Stimulated activated naive CD8-positive, alpha-beta T cell treated with anti-CD3 and anti-CD28 coated beads, Interleukin-15, Interleukin-2, amounts not matched to agents 100 U/mL and 50 U/mL, for 24 hours (primary cell): ENCODE data around the gene SMAD7.

ENCODE experiments used
- ATAC-seq: fragments of 150-1000 bp; cut with Tn5 transposase; one replicate; pipeline ENCODE4 v1.10.0; 2021
- DNase-seq: peaks from one replicate; pipeline ENCODE4 v3.0.0; 2021

Gene SMAD7

DNA sequence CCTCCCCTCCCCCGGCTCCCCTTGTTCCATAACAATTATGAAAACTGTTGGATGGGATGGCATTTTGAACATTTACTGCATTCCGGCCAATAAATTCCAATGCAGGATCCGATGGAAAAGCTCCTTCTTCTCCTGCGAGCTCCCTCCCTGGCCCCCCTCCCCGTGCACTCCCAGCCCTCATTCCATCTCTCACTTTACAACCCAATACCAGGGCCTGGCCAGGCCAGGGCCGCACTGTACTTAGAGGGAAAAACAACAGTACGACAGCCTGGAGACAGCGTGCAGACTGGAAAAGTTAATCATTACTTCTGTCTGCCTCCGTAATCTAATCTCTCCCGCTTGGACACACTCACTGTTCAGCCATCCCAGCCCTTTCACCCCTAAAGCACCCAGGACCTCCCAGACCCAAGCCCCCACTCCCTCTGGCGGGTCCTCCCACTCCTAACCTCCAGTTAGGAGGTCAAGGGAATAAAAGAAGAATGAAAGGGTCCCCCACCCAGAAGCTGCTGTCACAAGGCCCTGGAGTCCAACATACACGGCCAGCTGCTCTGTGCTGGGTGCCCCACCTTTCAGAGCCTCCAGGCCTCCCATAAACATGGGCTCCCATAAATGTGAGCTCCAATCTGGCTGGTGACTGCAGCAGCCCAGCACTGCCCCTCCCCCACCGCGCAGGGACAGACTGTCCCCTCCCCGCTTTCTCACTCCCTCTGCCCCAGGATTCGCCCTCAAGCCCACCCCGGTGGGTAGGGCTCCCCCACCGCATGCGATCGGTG, 20.6 kb downstream of the SMAD7 start:
- DNase-seq (no peak), ATAC-seq (no peak)

DNA sequence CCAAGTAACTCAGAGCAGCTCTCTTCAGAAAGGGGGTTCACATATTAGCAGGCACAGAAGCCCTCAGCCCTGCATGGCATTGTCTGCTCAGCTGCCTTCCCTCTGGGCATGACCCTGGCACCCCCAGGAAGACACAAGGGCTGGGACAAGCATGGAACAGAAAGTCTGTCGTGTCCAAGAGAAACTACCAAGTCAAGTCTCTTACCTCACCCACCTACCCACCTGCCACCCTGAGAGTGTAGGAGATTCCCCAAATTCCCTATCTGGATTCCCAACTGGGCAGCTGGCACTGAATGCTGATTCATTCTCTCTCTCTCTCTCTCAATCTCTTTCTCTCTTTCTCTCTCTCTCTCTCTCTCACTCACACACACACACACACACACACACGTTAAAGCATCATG, 21.6 kb downstream of the SMAD7 start:
- no peak for DNase-seq
- no peak for ATAC-seq

DNA sequence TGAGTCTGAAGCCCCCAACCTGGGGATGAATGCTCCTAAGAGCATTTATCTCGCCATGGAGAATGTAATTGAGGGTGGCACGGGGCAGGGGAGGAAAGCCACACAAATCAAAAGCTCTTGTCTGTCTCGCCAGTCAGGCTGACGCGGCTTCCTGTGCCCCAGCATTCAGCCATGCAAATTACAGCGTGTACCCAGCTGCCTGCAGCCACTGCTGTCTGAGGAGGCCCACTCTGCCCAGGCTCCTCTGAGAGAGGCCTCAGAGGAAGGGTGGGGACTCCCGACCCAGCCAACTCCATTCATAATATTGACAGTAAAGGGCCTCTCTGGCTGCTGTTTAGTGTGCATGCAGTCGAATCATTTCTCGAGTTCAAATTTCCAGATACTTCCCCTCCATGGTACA, 22.0 kb downstream of the SMAD7 start:
- peak; percentile 93 for ATAC-seq
- DNase-seq: peak; percentile 78

DNA sequence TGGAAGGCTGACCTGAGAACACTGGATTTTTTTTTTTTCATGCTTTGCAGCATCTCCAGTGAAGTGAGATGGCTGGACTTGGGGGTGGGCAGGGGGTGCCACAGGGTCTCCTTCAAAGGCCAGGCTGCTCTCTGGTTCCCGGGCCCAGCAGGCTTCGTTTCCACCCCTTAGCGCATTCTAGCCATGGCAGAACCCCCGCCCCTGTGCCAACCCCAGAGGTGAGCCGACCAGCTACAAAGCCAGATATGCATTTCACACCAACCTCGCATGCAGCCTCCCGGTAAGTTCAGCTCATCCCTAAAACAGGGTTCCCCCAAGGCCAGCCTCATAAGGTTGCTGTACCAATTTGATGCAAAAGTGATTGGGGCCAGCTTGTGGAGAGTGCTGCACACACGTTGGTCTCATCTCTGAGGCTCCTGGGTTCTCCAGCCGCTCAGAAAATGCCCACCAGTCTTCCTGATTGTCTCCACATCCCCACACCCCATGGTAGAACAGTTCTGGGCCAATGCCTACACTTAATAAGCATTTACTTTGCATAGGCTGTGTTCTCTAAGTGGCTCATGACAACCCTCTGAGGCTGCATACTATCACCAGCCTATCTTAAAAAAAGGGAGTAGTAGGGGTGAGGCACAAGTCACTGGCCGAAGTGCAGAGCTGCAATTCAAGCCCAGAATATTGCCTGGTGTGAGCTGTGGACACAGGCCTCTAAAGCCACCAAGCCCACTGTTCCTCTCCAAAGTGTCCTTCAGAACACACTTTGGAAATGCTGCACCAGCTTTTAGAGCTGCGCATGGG, 23.3 kb downstream of the SMAD7 start:
- no peak for DNase-seq
- ATAC-seq: no peak

DNA sequence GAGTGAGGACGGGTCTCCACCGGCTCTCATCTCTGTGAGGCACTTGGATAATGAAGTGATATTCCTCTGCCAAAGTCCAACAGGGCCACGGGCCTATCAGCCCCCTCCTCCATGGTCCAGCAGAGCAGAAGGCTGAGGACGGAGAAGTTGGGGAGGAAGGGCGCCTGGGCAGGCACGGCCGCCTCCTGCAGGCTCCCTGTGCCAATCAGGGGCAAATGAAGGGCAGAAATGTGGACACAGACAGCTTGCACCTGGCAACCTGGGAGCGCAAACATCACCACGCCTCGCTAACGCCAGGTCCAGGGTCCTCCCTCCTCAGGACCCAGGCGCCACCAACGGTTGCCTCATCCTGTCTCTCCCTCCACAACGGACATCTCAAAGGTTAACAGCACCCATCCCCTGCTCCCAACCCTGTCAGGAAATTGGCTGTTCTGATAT, 24.3 kb downstream of the SMAD7 start:
- DNase-seq (no peak), ATAC-seq (no peak)

DNA sequence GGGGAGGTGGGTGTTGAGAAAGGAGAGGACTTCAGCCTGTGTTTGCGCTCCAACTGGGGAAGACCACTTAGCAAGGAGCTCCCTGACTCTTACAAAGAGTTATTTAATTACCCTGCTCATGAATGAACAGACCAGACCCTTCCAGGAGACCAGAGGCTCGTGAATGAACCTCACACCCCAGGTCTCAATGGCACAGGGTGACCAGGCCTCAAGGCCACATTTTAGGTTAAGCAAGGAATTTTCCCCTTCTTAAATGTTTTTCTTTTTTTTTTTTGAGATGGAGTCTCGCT, 25.3 kb downstream of the SMAD7 start:
- DNase-seq: no peak
- ATAC-seq: no peak

DNA sequence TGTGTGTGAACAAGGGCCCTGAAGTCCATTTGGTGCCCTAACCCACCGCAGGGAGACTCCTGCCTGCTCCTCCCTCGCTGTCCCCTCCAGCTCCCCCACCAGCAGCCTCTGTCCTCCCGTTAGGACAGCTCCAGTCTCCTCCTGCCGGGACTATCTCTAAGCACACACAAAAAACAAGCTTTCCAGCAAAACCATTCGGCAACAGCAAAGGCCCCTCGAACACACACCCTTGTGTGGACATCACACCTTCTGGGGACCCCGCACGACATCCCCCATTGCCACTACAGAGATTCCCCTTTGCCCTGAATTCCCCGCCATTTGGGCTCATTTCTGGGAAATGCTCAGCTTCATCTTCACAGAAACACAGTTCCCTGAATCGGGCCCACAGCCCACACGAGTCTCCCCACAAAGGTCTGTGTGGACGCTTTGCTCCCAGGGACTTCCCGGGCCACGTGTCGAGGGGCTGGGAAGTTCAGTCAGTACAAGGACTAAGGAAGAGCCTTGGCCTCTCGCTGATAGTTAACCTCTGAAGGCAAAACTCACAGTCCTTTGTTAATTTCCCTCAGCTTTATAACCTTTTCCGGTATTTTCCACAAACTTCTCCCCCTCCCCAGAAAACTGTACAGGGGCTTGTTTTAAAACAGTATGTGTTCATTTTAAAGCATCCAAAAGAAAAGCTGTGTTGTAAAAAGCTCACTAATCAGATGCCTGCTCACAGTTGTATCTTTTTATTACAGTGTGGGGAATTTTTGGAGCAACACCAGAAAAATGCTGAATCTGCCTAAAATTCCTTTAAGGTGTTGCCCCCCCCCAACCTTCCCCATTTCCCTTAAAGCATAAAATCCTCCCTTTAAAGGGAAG, 25.9 kb downstream of the SMAD7 start:
- DNase-seq (peak; percentile 58), ATAC-seq (no peak)

DNA sequence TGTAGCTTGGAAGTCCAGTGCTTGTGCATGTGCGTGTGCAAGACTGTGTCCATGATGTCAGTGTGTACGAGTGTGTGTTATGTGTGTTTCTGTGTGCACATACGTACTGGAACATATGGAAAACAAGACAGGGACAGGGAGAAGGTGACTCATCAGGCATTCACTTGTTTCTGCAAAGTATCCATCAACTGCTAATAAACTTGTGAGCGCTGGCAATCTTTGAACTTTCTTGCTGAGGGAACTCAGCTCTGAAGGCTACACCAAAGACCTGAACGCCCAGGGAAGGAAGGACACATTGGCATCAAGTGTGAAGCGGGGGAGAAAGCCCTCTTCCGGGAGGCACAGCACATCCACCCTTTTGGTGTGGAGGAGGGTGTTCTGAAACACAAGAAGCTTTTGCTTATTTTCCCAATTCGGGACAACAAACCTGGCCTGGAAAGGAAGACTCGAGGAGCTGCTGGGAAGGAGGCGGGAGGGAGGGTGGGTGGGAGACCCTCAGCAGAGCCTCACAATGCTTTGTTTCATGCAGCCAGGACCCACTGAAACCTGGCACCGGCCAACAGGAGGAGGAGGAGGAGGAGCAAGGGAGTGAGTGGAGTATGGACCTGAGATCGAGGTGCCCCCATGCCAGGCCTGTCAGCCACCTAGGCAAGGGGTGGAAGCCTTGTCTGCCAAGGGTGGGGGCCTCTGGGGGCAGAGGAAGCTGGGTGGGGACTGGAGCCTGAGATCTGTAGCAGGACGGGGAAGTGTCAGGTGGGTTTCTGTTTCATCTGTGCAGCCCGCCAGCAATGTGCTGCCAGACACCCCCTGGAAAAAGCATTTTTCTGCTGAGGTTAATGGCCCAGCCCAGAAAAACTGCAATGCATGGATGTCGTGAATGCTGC, 26.8 kb downstream of the SMAD7 start:
- DNase-seq: no peak
- no peak for ATAC-seq

DNA sequence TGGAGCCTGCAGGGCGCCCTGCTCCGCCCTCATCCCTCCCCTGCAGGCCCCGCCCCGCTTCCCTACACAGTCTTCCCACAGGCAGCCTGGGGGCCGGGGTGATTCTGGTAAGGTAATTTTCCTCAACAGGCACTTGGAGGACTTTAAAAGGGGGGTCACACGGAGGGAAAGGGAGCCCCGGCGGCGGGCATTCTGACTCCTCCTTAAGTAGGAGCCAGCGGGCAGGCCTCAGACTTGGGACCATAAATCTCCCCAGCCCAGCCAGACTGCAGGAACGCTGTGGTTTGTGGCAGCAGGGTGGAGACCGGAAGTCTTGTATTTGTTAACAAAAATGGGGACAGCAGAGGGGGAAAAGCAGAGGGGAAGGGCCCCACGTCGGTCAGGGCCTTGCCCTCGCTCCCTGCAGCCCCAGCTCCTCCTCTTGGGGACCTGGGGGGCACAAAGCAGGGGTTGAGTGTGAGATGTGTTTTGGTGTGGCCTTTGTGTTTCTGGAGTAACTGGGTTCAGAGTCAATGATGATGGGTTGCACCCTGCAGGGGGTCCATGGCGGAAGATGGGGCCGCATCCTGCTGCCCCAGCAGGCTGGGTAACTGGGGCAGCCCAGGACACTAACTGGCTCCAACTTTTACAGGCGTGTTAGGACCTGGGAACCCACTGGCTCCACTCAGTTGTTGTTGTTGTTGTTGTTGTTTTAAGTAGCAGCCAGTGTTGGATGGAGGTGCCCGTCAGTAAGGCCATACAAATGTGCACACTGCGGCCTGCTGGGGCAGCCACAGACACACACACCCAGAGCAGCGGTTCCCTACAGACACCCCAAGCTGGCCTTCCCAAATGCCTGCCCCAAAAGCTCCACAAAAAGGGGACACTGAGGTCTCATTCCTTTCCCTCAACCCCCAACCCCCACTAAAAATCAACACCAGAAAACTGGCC, 27.7 kb downstream of the SMAD7 start:
- DNase-seq (no peak), ATAC-seq (no peak)

DNA sequence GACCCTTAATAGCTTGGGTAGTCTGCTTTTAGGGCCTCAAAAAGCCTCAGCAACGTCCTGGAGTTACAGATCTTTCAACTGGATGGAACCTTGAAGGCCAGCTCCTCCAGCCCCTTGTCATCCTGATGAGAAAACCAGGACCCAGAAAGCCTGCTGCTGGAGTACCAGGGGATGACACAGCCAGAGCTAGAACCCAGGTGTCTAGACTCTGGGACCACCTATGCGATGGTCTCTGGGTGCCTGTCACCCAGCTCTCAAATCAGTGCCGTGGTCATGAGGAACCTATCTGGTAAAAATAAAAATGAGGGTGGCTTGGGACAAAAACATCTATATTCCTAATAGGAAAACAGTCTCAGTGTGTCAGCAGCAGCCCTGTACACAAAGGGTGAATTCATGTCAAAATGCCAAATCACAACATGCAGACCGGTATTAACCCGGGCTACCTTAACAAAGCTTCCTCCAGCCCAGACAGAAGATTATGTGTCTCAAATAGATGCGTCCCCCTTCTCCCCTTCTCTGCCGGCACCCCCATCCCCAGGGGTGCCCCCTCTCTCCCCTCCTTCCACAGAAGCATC, 28.5 kb downstream of the SMAD7 start:
- ATAC-seq: no peak
- DNase-seq: no peak

DNA sequence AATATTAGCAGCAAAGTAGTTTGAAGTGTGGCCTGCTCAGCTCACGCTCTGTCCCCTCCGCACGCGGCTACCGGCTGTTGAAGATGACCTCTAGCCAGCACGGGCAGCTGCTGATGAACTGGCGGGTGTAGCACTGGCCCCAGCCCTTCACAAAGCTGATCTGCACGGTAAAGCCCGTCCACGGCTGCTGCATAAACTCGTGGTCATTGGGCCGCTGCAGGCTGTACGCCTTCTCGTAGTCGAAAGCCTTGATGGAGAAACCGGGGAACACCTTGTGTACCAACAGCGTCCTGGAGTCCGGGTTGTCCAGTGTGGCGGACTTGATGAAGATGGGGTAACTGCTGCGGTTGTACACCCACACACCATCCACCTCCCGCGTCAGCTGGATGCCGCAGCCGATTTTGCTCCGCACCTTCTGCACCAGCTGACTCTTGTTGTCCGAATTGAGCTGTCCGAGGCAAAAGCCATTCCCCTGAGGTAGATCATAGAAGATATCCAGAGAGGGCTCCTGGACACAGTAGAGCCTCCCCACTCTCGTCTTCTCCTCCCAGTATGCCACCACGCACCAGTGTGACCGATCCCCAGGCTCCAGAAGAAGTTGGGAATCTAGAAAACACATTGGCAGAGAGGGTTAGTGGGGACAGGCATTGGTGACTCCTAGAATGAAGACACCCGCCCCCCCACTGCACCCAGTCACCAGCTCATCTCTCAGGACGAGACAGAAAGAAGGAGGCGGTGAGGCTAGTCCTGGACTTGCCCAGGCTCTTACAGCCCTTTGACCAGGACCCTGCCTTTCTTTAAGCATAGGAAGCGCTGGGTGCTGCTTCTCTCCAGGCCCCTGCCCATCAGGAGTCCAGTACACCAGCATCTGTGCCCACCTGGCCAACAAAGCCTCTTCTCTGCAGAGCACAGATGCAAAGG, 29.2 kb downstream of the SMAD7 start:
- DNase-seq (no peak), ATAC-seq (no peak)

DNA sequence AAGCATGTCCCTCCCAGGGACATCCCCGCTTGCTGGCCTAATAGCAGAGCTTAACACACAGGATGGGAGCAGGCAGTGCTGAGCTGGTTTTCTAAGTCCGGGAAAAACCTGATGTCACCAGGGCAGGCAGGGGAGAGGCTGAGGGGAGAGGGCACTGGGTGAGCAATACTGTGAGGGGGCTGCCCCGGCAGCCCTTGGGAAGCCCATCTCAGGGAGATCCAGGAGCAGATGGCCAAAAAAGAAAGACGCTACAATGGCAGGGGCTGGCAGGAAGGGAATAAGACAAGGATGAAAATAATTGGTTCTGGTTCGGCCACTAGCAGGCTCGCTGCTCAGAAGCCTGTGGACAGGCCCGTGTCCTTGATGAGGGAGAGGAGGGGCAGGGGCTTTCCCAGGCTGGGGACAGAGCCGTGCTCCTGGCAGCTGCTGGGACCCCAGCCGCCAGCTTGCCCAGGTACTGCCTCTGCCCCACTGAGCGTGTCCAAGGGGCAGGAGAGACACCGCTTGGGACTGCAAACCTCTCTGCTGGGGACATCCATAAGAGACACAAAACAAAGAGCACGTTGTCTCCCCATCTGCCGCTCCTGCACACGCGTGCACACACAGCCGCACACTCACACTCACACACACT, 30.2 kb downstream of the SMAD7 start:
- DNase-seq (no peak), ATAC-seq (no peak)

DNA sequence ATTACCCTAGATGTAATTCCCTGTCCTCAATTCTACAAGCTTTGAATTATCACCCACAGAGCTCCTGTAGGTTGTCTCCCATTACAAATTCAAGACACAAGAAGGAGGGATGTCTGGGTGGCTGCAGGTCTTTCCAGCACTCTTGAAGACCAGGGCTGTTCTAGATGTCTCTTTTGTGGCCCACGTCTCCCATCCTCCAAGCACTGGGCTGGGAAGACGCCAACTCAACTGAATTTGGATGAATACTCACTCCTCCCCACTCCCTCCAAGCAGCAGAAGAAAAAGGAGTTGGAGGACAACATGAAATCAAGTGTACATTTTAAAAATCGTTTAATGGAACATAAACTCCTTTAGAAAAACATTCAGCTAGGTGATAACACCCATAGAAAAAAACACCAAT, 31.2 kb downstream of the SMAD7 start:
- no peak for DNase-seq
- ATAC-seq: no peak

DNA sequence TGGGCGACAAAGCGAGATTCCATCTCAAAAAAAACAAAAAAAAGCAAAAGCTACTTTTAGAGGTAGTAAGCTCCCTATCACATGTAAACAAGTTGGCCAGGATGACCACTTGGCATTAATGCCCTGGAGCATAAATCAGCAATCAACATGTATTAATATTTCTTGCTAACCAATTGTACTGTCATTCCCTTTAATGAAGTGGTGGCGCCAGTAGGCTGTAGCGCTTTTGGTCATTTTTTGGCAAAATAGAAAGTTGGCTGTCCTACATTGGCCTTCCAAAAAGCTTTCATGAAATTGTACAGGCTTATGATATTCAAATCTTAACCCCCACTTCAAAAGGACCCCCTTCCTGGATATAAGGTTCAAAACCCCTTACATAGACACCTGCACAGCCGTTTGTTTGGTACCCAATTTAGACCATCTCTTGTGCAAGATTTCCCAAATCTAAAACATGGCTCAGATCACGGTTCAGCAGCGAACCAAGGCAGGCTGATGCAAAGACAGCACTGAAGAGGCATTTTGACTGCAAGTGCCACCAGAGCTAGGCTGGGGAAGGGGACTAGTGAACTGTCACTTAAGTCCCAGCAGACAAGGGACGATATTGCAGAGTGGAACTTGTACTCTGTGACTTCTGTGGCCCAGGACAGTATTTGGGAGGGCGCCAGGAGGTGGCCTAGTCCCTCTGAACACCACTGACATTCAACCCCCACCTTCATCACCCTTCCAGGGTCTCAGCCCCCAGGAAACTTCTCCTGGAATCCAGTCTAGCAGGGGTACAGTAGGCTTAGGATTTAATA, 31.9 kb downstream of the SMAD7 start:
- no peak for ATAC-seq
- DNase-seq: no peak

DNA sequence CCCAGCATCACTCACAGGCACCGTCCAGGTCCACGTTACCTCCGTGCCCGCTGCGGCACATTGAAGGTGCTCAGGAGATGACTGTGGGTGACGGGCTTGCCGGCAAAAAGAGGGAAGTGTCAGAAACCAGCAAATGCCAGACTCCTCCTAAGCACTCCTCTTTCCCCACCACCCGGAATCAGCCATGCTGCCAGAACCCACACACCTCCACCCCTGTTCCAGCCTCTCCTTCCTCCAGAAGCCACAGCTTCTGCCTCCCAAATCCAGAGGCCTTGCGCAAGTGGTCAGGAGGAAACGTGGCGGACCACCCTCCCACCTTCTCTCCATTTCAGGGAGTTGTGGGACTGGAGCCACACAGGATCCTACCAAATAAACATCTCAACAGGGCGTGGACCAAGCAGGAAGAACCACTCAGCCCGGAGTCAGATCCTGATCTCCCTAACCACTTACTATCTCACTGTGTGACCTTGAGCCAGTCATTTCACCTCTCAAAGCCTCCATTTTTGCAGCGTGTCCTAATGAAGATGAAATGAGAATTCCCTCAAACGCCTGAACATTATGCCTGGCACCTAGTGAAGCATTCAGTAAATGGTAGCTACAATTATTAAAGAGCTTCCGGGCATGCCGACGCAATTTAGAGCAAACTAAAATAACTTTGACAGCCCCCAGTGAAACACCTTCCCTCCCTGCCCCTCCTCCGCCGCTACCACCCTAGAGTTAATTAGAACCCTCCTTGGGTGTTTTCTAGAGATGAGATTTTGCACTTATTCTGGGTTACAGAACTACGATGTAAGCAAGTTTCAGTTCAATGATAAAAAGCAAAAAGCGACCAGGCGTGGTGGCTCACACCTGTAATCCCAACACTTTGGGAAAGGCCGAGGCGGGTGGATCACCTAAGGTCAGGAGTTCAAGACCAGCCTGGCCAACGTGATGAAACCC, 32.9 kb downstream of the SMAD7 start:
- DNase-seq (no peak), ATAC-seq (no peak)

DNA sequence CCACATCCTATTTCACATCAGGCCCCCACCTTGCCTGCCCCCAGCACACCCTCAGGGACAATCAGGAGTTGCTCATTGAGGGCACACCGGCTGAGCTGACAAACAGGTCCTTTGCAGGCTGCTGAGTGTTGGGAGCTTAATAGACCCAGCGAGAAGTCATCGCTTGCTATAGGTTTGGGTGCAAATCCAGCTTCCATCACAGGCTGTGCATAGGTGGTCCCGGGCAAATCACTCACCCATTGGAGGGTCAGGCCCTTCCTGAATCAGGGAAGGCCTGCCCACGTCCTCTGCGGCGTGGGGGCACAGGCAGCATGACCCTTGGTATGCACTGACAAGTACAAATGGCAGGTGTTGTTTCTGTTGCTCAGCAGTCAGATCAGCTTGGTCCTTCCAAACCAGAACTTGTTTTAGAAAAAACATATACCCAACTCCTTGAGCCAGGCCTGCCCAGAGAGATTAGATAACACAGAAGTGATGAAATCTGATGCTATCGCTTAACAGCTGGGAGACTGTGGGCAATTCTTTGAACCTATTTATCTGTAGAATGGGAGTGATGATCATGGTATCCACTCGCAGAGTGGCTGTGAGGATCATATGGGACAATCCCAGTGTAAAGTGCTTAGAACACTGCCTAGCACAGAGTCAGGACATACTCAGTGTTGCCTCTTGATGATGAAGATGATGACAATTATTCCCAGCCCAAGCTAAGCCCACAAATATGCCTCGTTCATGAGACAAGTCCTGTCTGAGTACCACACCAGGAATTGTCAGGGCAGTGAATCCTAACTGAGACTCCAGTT, 34.9 kb downstream of the SMAD7 start:
- DNase-seq: no peak
- ATAC-seq: no peak
